DND-41 (cell line): ENCODE measurements around the gene TAF4.

Source experiments
- EZH2 ChIP-seq: IDR thresholded peaks from 3 replicates; pipeline ENCODE4 v1.6.1; 2012; ENCODE audit warnings: borderline replicate concordance, low read depth, mild to moderate bottlenecking, moderate library complexity, low read length, inconsistent platforms; ENCODE audit not compliant: severe bottlenecking
- TF ChIP-seq, protein P1 (sequence below): IDR thresholded peaks from 2 replicates; pipeline ENCODE4 v1.5.1; 2012; ENCODE audit warnings: borderline replicate concordance, low read length, moderate library complexity, mild to moderate bottlenecking; ENCODE audit not compliant: poor library complexity, severe bottlenecking; ENCODE audit errors: extremely low read depth

DNA sequence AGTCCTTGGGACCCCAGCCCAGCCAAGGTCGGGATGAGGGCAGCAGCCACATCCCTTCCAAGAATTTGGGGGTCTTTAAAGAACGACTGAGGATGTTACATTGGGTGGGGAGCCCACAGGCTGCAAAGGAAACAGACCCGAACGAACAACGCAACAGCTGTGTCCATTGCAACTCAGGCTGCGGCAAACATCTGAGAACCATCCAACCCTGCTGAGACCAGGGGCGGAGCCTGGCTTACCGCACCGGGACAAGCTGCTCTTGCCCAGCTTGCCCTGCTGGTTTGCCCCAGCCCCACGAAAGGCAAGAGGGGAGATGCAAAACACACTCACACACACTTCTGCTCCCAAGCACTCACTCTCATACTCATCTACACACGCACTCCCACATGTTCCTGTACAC, 21.5 kb upstream of the TAF4 start:
- TF ChIP-seq, protein P1, sequence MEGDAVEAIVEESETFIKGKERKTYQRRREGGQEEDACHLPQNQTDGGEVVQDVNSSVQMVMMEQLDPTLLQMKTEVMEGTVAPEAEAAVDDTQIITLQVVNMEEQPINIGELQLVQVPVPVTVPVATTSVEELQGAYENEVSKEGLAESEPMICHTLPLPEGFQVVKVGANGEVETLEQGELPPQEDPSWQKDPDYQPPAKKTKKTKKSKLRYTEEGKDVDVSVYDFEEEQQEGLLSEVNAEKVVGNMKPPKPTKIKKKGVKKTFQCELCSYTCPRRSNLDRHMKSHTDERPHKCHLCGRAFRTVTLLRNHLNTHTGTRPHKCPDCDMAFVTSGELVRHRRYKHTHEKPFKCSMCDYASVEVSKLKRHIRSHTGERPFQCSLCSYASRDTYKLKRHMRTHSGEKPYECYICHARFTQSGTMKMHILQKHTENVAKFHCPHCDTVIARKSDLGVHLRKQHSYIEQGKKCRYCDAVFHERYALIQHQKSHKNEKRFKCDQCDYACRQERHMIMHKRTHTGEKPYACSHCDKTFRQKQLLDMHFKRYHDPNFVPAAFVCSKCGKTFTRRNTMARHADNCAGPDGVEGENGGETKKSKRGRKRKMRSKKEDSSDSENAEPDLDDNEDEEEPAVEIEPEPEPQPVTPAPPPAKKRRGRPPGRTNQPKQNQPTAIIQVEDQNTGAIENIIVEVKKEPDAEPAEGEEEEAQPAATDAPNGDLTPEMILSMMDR, result no peak
- TF ChIP-seq EZH2, result no peak
